Brain microvascular endothelial cell (primary cell): ENCODE measurements around the gene BLTP1.

Experiments
- DNase-seq: peaks from one replicate; pipeline ENCODE4 v3.0.0-alpha.2; 2020
- H3K27ac ChIP-seq: fragments of 250-450 bp; sonication (Bioruptor Pico); 2 replicates; pipeline ENCODE4 v1.5.1; 2020; ENCODE audit warnings: mild to moderate bottlenecking, moderate library complexity
- H3K27me3 ChIP-seq: fragments of 250-450 bp; sonication (Bioruptor Pico); replicated peaks from 2 replicates; pipeline ENCODE4 v1.5.1; 2020; ENCODE audit warnings: mild to moderate bottlenecking
- H3K36me3 ChIP-seq: fragments of 250-450 bp; sonication (Bioruptor Pico); replicated peaks from 2 replicates; pipeline ENCODE4 v1.5.1; 2020; ENCODE audit warnings: mild to moderate bottlenecking
- H3K4me3 ChIP-seq: 2 replicates; pipeline ENCODE4 v1.5.1; 2011; ENCODE audit warnings: low read depth, mild to moderate bottlenecking, control low read depth, low read length, moderate library complexity
- in situ Hi-C: cut with HindIII; loops from 2 replicates; pipeline ENCODE4 v1.10.0; 2017; ENCODE audit warnings: low sequenced_read_pairs, low pct_ligation_motif_present
- TF ChIP-seq, protein P1 (sequence below): IDR thresholded peaks from 2 replicates; pipeline ENCODE4 v1.5.1; 2011; ENCODE audit warnings: low read depth, mild to moderate bottlenecking, moderate library complexity, low read length, control low read depth, inconsistent platforms; ENCODE audit errors: missing control alignments

The BLTP1 gene

DNA sequence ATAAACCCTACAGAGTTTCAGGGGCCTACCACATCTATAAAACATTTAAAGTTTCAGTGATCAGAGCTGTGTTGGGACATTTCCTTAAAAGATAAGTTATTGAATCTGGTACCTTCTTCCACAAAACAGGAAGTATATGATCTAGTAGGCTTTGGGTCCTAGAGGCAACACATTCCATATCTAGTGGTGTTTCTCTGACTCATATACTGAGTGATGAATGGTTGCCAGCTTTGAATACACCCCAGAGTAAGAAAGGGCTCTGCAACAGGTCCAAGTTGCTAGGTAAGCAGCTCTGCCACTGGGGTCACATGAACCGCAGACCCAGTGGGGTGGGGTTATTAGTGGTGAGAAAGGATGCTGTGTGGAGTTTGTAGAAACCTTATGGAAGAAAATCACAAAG, 32.4 kb upstream of the BLTP1 start:
- DNase-seq: no peak
- H3K36me3 ChIP-seq: no peaks in the 10 kb centered on the region
- H3K4me3 ChIP-seq: no peak overlapping the region
- no peaks in the 10 kb centered on the region for H3K27me3 ChIP-seq
- in situ Hi-C loops: no loop called here
- TF ChIP-seq, protein P1, sequence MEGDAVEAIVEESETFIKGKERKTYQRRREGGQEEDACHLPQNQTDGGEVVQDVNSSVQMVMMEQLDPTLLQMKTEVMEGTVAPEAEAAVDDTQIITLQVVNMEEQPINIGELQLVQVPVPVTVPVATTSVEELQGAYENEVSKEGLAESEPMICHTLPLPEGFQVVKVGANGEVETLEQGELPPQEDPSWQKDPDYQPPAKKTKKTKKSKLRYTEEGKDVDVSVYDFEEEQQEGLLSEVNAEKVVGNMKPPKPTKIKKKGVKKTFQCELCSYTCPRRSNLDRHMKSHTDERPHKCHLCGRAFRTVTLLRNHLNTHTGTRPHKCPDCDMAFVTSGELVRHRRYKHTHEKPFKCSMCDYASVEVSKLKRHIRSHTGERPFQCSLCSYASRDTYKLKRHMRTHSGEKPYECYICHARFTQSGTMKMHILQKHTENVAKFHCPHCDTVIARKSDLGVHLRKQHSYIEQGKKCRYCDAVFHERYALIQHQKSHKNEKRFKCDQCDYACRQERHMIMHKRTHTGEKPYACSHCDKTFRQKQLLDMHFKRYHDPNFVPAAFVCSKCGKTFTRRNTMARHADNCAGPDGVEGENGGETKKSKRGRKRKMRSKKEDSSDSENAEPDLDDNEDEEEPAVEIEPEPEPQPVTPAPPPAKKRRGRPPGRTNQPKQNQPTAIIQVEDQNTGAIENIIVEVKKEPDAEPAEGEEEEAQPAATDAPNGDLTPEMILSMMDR: no peak
- no peak overlapping the region for H3K27ac ChIP-seq

GRCh38 chr4:122121593-122121992, 30.5 kb upstream of the BLTP1 start:
- Histone ChIP-seq H3K4me3 (no peak overlapping the region), H3K27me3 (no peaks in the 10 kb centered on the region), H3K27ac (no peak overlapping the region), H3K36me3 (no peaks in the 10 kb centered on the region)
- TF ChIP-seq, protein P1: no peak
- no peak for DNase-seq
- in situ Hi-C loops: no loop called here

DNA sequence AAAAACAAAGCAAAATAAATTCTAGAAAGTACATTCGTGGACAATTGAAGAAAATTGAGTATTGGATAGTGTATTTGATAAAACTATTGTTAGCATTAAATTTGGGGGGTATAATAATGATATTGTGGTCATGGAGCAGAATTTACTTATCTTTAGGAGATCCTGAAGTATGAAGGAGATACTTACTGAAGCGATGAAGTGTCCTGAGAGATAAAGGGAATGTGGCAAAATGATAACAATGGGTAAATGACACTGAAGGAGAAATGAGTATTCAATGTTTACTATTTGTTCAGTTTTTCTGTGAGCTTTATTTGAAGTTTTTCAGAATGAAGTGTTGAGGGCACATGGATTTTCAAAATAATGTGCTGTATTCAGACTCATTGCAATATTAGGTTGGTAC, 30.0 kb upstream of the BLTP1 start:
- in situ Hi-C loops: no loop called here
- no peak overlapping the region for H3K4me3 ChIP-seq
- DNase-seq: no peak
- H3K27ac ChIP-seq: no peak overlapping the region
- TF ChIP-seq, protein P1: no peak
- no peaks in the 10 kb centered on the region for H3K27me3 ChIP-seq
- H3K36me3 ChIP-seq: no peaks in the 10 kb centered on the region

- TF ChIP-seq, protein P1: no peak
- Histone ChIP-seq H3K27ac (no peak overlapping the region), H3K4me3 (no peak overlapping the region), H3K27me3 (no peaks in the 10 kb centered on the region), H3K36me3 (no peaks in the 10 kb centered on the region)
- DNase-seq: no peak
- in situ Hi-C loops: no loop called here
These were observed 23.1 kb upstream of the BLTP1 start for GRCh38 chr4:122129061-122129460.

DNA sequence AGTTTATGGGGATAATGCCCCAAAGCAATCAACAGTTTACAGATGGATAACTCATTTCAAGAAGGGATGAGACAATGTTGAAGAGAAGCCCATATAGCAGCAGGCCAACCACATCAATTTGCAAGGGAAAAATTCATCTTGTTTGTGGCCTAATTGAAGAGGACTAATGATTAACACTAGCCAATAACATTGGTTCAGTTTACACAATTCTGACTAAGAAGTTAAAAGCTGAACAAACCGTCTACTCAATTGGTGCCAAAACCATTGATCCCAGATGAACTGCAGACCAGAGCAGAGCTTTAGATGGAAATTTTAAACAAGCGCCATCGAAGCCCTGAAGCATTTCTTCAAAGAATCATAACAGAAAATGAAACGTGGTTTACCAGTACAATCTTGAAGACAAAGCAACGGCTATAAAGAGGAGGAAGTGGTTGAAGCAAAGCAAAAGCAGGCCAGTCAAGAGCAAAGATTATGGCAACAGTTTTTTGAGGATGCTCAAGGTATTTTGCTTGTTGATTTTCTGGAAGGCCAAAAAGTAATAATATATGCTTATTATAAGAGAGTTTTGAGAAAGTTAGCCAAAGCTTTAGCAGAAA, 20.5 kb upstream of the BLTP1 start:
- no peak for DNase-seq
- in situ Hi-C loops: no loop called here
- no peaks in the 10 kb centered on the region for H3K27me3 ChIP-seq
- no peak overlapping the region for H3K4me3 ChIP-seq
- TF ChIP-seq, protein P1: no peak
- H3K36me3 ChIP-seq: no peaks in the 10 kb centered on the region
- no peak overlapping the region for H3K27ac ChIP-seq

DNA sequence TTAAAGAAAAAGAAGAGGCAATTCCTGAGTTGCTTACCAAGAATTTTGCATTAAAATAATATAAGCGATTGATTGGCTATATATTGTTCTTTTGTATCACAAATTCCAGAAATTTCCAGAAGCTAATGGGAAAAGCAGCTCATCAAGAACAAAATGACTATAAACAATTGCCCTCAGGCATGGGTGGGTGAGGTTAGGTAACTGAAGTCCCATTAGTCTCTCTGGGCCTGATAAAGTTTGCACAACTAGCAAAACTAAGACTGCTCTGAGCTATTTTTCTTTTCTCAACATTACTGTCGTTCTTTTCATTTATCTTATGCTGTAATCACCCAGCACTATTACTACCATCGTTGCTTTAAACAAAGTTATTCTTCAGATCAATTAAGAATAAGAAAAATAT, 19.2 kb upstream of the BLTP1 start:
- no peaks in the 10 kb centered on the region for H3K27me3 ChIP-seq
- TF ChIP-seq, protein P1: no peak
- no peak overlapping the region for H3K4me3 ChIP-seq
- in situ Hi-C loops: no loop called here
- H3K27ac ChIP-seq: no peak overlapping the region
- no peak for DNase-seq
- H3K36me3 ChIP-seq: no peaks in the 10 kb centered on the region
